HG03045 (cell line): Measurements from ENCODE around the gene HES7.
"Not testable (repeated sequence)": the region's sequence is repeated elsewhere in the genome, so short reads cannot be mapped to it uniquely, and the experiment has no call there.

Source experiments
- ATAC-seq: cut with Tn5 transposase; IDR thresholded peaks from one replicate; pipeline ENCODE4 v1.9.1; 2021; ENCODE audit warnings: mild to moderate bottlenecking, moderate library complexity; ENCODE audit not compliant: unreplicated experiment

Gene HES7

DNA sequence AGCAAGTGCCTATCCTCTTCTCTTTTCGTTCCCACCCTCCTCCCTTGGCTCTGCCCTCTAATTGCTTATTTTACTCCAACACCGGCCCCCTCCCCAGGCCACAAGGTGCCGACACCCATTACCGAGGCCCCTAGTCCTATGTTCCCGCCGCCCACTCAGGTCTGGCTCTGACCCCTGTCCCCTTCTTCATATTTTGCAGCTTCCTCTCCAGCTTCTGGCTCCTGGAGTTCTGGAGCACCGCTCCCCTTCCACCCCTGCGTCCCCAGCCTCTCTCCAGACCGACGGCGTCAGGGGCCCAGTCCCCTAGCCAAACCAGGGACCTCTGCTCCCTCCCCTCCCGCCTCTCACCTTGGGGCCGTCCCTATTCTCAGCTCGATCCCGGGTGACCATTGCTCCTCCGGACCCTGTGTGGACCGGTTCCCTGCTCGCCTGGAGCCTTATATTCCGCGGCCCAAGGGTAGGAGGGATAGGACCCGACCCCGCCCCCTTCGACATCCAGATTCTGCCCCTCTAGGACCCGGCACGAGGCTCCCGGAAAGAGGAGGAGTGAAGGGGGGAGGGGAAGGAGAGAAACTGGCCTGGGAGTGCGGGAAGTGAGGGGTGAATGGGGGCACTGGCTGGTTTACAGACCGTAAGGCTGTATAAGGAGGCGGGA lies at the start of gene HES7:
Gene HES7, minus strand, starts transcription at position 412 of the 655 bp plus-strand sequence. Its CDS starts 22 bp downstream, at position 390.
- no peak for ATAC-seq

DNA sequence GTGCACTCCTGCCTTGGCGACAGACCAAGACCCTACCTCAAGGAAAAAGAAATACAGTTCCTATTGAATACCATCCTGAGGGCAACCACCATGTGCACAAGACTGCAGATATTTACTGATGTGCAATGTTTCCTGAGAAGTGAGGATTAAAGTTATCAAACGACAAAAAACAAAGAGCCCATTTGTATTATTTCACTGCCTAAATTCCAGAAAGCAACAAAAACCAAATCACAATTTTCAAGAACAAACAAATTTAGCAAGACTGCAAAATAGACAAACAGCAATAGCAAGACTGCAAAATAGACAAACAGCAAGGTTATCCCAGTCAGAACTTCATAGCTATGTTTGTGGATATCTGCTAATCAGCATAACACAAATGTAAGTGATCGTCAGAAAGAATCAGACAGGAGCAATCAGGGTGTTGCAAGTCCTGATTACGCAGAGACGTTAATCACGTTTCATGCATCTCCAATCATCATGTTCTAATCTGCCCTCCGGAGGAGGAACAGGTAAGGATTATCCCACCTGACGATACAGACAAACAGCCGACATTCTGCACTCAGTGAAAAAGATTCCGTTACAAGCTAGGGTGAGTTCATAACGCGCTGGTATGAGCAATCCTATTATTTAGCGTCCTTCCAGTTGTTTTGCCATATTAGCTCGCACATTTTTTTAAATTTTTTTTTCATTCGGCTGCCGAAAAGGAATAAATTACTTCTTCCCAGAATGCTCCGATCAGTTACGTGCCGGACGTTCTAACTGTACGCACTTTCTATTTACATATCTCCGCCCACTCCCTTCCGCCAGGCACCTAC lies 49.4 kb upstream of the HES7 start:
- ATAC-seq, result peak; percentile 68

DNA sequence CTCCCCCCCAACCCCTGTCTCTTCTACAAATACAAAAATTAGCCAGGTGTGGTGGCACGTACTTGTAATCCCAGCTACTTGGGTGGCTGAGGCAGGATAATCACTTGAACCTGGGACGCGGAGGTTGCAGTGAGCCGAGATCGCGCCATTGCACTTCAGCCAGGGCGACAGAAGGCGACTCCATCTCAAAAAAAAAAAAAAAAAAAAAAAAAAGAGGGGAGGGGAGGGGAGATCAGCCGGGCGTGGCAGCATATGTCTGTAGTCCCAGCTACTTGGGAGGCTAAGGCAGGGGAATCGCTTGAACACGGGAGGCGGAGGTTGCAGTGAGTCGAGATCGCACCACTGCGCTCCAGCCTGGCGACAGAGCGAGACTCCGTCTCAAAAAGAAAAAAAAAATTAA lies 46.3 kb upstream of the HES7 start:
- not testable (repeated sequence) for ATAC-seq

DNA sequence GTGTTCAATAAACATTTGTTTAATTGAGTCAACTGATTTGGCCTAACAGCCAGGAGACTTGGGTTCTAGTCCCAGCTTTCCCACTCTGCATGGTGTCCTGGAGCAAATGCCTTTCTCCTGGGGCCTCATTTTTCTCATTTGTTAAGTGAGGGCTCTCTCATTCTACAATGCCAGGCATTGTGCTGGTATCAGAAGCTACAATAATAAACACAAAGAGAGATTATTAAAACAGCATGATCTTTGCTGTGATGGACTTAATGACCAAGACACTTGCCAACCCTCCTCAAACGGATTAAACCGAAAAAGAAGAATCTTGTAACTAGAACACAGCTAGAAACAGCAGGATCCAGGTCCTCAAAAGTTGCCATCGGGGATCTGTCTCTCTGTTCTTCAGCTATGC lies 43.6 kb upstream of the HES7 start:
- no peak for ATAC-seq

DNA sequence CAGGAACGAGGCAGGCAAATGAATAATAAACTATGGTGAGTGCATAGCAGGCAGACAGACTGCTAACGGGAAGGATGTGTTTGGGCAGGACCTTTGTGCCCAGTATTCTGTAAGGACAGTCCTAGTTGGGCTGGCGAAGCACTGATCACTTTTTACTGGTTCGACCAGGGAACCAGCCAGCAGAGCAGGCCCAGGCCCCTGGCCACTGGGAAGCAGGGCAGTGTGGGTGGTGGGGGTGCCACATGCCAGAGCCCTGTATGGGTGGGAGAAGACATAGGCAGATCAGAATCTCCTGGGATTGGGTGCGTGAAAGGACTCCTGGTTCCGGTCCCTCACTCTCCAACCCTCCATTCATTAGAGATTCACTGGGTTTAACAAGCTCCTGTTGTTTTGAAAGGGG lies 42.8 kb upstream of the HES7 start:
- ATAC-seq, result no peak

DNA sequence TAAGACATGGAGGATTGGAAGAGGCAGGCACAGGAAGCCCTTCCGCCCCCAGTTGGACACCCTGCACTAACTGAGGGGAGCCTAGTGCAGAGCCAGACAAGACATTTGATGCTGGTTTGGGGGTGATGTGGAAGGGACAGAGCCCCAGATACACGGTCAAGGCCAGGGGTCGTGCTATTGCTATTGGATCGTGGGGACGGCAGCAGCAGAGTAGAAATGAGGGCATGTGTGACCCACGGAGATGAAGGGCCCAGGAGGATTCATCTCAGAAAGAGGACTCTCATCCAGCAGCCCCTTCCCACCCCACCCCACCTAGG lies 40.9 kb upstream of the HES7 start:
- no peak for ATAC-seq

DNA sequence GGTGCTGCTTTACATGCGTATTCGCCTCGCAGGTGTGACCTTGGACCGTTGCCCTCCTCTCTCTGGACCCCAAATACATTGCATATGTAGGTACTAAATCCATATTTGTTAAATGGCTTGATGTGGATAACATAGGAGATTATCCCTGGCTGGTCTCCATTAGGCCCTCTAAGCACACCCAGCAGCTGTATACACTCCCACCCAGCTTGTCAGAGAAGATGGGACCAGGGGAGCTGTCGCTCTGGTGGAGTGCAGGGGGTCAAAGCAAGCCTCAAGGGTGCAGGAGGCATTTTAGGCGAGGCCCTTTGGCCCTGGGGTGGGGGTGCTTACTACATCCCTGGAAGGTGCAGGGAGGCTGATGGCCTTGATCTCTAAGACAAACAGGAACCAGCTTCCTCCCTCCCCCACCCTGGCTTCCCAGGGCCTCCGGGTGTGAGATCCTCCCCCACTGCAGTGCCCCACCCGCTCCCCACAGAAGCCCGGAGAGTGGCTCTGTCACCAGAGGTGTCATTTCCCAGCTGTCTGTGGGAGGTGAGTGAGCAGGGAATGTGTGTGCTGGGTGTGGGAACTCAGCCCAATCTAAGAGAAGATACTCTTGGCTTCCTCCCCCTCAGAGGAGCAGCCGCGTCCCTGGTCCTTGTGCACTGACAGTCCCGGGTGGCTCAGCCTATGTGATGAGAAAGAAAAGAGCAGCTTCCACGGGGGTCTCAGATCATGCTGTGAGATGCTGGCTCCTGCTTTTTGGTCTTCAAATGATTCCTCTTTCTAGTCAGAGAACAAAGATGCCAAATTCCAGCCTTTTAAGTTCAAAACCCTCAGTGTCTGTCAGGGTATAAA lies 40.3 kb upstream of the HES7 start:
- no peak for ATAC-seq

DNA sequence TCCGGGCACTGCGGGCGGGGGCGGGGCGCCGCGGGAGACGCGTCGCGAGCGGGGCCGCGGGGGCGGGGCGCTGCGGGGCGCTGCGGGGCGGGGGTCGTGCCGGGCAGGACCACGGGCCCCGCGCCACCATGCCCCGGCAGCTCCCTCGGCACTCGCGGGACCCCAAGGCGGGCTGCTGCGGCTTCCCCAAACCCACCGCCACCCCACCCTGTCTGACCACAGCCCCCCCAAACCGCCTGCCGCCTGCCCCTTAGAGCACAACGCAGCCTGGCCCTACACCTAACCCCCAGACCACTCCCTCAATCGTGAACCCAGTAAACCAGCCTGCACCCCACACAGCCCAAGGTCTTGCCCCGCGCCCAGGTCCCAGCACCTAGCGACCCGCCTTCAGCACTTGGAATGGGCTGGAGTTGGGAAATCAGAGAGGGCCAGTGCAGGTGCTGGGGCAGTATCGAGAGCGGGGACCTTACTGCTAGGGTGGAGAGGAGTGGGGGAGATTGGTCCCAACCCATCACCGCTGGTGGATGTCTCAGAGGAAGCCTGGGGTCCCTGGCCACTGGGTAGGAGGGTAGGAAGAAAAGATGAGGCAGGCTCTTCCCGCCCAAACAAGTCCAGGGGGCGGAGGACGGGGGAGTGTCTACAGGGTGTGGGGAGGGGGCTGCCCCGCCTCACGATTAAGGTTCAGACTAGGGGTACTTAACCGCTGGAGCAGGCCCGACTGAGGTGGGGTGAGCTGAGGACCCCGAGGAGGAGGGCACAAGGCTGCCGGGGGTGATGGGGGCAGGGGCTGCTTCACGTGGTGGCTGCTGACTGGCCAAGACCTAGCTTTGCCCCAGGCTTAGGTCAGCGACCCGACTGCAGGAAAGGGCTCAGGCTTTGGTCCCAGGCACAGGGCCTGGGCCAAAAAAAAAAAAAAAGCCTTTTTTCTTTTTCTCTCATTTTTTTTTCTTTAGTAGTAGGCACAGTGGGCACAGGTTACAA lies 39.4 kb upstream of the HES7 start:
- no peak for ATAC-seq

DNA sequence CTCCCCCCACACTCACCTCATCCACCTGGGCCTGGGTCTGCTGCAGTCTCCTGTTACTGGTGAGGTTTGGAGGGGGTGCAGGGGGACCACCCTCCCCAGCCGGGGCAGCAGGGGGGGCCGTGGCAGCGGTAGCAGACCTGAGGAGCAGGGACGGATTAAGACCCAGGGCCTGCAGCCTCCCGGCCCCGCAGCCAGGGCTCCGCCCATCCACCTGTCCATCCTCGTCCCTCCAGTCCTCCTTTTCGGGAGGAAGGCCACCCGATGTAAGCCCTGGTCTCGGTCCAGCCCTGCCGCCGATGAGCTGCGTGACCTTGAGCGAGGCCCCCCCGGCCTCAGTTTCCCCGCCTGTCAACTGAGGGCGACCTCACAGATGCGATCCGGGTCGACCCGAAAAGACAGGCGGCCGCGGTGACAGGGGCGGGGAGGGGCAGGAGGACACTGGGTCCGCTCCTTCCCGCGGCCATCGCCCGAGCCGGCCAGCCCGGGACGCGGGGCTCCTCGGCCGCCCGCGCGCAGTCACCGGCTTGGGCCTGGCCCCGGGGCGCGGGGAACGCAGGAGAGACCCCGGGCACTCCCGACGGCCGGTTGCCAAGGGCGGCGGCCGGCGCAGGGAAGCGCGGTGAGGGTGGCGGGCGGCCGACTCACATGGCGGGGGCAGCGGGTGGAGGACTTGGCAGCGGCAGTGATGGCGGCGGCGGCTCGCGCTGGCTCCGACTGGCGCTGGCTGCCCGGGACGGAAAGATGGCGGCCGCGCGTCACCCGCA lies 38.5 kb upstream of the HES7 start, which contains the start of gene VAMP2:
Gene VAMP2, minus strand, starts transcription at position 716 of the 764 bp plus-strand sequence. Its CDS starts 69 bp downstream, at position 647.
- peak; percentile 44 for ATAC-seq

DNA sequence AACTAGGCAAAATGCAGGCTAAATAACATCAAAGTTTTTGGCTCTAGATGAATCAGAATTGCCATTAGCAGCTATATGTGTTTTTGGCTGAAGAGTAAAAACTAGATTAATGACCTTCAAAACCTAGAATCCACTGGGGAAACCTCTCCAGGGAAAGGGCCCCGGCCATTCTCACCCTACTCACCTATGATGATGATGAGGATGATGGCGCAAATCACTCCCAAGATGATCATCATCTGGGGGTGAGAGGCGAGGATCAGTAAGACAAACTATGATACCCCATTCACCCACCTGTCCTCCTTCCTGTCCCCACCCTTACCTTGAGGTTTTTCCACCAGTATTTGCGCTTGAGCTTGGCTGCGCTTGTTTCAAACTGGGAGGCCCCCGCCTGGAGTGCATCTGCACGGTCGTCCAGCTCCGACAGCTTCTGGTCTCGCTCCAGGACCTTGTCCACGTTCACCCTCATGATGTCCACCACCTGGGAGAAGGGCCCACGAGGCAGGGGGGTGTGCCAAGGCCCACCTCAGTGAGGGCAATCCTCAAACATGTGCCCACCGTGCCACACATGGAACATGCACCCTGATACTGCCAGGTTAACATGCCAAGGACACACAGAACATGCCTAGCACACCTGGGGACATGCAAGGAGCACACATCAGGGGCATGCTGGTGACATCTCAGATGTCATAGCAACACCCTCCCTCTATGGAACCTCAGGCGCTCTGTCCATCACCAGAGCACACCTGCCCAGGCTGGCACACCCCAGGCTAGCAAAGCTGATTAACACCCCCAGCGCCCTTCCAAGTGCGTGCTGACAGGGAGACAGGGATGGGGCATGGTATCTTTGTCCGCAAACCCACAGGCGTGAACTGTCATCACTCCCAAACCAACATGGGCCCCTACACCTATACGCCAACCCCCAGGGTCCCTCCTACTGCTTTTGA lies 37.7 kb upstream of the HES7 start:
- no peak for ATAC-seq

DNA sequence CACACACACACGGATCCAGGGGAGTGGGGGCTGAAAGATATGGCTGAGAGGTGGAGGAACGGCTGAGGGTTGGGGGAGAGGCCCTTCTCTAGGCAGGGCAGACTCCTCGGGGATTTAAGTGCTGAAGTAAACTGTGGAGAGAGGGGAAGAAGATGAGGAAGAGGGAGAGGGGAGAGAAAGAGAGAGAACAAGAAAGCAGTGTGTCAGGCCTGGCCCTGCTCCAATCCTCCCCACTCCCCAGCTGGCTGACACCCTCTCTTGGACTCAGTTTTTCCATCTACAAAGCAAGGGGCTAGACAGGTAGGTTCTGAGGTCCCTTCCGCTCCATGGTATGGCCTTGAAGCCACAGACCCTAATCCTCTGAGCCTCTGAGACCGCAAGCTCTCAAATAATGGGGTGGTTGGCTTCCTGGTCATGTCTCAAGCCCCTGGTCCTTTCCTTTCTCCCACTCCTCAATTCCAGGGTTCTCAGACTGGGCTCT lies 36.9 kb upstream of the HES7 start:
- no peak for ATAC-seq

DNA sequence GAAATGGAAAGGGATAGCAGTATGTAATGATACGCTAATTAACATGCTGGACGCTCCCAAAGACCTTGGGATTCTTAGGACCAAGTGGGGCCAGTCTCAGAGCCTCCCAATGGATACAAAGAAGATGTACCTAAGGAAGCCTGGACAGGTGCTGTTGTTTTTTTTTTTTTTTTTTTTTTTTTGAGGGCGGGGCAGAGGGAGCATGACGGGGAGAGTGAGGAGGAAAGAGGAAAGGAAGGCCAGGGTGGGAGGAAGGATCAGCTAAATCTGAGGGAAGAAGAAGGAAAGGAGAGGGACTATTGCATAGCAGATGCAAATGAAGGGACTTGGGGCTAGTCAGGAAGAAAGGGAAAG lies 36.3 kb upstream of the HES7 start:
- ATAC-seq, result no peak

DNA sequence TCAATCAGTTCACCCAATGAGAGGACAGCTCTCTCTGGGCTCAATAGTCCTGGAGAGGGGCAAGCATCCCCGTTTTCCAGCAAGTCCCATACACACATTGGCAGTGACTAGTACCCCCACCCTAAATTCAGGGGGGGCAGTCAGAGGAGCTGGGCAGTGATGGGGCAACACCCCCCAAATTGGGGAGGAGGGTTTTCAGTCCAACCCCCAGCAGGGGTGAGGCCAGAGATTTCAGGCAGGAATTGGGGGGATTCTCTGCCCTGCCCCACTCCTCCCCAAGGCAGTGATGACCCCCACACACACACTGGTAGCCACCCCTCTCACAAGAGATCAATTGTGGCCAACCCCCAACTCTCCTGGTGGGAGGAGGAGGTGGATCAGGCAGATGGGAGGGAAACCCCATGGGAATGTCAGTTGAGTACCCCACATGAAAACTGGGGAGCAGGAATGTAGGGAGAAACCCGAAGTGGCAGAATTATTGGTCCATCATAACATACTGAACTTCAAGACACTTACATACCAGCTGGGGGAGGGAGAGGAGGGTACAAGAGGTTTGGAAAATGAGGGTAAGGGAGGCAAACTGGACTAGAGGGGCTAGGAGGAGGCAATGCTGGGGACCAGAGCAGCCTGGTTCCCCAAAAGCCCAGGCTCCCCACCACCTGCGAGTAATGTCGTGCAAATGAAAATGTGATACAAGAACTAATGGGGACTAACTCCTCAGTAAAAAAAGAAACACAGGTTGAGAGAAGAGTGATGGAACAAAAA lies 35.7 kb upstream of the HES7 start:
- ATAC-seq, result no peak

DNA sequence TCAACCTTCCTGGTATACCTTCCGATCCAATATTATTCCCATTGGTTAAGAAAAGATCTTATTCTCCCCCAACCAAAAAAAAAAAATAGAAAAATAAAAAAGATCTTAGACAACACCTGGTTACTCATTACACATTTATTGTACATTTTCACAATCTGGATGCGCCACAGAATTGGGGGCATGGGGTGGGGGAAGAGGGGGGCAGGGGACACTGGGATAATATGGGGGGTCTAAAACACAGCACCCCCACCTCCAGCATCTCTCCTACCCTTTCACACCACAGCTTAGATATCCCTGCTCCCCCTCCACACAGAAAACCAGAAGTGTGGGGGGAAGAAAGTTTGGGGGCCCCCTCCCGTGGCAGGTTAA lies 35.1 kb upstream of the HES7 start:
- no peak for ATAC-seq

DNA sequence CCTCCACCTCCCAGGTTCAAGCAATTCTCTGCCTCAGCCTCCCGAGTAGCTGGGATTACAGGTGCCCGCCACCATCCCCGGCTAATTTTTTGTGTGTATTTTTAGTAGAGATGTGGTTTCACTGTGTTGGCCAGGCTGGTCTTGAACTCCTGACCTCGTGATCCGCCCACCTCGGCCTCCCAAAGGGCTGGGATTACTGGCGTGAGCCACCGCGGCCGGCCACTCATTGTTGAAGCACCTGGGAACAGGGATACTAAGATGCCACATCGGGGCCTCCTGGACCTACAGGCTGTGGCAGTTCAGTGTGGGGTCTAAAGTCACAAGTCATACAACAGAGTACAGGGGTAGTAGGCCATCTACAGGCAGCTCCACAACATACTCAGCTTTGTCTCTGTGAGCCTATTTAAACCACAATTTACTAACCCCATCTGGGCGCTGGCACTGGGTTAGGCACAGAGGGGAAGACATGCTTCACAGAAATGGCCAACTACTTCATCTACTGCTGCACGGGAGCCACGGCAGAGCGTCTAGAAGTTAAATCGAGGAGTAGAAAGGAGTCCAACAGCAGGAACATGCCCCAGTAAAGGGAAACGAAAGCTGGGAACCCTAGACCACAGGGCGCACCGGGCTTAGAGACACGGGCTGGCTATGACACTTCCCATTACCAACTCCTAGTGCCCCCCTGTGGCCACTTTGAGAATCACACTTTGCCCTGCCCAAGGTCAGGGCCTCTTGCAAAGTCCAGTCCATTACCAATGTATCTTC lies 34.5 kb upstream of the HES7 start:
- no peak for ATAC-seq

DNA sequence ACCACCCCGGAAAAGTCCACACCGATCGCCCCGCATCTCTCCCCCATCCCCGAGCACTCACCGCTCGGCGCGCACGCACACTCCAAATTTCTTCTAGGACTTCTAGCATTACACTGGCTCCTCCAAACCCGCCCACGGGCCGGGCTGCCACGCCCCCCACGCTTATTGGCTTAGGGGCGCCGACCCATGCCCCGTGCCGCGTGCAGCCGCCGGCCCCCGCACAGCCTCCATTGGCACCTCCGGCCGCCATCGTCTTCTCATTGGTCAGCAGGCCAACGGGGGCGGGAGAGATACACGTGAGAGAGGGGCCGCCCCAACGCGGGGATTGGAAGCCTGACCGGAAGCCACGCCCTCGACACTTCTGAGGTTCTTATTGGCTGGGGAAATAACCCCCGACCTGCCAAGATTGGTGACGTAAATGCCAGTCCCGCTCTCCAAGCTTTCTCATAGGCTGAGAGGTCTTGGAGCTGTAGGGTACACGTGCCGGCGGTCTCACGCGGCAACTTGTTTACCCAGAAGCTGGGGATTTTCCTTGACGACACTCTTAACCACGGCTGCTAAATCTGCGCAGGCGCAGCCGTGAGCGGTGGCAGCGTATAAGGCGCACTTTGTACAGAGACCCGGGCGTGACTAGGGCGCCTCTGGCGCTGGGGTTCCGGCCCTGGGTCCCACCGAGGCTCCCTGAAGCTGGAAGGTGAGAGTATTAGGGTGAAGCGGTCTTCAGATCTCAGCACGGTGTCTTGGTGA lies 32.5 kb upstream of the HES7 start:
- ATAC-seq, result peak; percentile 75

DNA sequence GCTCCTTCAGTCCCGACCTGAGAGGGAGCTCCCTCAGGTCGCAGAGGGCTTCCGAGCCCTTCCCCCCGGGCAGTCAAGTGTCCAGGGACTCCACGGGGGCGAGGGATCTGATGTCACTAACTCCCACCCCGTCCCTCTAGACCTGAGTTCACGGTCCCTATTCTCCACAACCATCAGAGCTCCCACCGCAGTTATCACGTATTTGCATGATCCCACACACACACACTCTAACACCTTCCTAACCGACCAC lies 32.0 kb upstream of the HES7 start:
- no peak for ATAC-seq
